ENCODE data around the gene TASOR2.

GRCh38 chr10:5679037-5679435, 5.6 kb upstream of the TASOR2 start:
- TF ChIP-seq, protein P1, sequence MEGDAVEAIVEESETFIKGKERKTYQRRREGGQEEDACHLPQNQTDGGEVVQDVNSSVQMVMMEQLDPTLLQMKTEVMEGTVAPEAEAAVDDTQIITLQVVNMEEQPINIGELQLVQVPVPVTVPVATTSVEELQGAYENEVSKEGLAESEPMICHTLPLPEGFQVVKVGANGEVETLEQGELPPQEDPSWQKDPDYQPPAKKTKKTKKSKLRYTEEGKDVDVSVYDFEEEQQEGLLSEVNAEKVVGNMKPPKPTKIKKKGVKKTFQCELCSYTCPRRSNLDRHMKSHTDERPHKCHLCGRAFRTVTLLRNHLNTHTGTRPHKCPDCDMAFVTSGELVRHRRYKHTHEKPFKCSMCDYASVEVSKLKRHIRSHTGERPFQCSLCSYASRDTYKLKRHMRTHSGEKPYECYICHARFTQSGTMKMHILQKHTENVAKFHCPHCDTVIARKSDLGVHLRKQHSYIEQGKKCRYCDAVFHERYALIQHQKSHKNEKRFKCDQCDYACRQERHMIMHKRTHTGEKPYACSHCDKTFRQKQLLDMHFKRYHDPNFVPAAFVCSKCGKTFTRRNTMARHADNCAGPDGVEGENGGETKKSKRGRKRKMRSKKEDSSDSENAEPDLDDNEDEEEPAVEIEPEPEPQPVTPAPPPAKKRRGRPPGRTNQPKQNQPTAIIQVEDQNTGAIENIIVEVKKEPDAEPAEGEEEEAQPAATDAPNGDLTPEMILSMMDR (IDR thresholded peaks at IDR 0.05) = no peak
- TF ChIP-seq, protein P2, sequence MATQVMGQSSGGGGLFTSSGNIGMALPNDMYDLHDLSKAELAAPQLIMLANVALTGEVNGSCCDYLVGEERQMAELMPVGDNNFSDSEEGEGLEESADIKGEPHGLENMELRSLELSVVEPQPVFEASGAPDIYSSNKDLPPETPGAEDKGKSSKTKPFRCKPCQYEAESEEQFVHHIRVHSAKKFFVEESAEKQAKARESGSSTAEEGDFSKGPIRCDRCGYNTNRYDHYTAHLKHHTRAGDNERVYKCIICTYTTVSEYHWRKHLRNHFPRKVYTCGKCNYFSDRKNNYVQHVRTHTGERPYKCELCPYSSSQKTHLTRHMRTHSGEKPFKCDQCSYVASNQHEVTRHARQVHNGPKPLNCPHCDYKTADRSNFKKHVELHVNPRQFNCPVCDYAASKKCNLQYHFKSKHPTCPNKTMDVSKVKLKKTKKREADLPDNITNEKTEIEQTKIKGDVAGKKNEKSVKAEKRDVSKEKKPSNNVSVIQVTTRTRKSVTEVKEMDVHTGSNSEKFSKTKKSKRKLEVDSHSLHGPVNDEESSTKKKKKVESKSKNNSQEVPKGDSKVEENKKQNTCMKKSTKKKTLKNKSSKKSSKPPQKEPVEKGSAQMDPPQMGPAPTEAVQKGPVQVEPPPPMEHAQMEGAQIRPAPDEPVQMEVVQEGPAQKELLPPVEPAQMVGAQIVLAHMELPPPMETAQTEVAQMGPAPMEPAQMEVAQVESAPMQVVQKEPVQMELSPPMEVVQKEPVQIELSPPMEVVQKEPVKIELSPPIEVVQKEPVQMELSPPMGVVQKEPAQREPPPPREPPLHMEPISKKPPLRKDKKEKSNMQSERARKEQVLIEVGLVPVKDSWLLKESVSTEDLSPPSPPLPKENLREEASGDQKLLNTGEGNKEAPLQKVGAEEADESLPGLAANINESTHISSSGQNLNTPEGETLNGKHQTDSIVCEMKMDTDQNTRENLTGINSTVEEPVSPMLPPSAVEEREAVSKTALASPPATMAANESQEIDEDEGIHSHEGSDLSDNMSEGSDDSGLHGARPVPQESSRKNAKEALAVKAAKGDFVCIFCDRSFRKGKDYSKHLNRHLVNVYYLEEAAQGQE (IDR thresholded peaks at IDR 0.05; ENCODE audit: insufficient read depth in 1 of 2, low read depth in 2 of 2, low read length in 1 of 2) = no peak
- TF ChIP-seq TCF7L2 (IDR thresholded peaks at IDR 0.05; ENCODE audit: low read depth, low read length) = no peak
- TF ChIP-seq POLR2AphosphoS5 (IDR thresholded peaks at IDR 0.05; ENCODE audit: low read depth, low read length) = no peak

Data from Panc1 (cell line).